ENCODE results near the gene RPS27.
"Not testable (repeated sequence)": the region's sequence is repeated elsewhere in the genome, so short reads cannot be mapped to it uniquely, and the experiment has no call there.

The RPS27 gene

DNA sequence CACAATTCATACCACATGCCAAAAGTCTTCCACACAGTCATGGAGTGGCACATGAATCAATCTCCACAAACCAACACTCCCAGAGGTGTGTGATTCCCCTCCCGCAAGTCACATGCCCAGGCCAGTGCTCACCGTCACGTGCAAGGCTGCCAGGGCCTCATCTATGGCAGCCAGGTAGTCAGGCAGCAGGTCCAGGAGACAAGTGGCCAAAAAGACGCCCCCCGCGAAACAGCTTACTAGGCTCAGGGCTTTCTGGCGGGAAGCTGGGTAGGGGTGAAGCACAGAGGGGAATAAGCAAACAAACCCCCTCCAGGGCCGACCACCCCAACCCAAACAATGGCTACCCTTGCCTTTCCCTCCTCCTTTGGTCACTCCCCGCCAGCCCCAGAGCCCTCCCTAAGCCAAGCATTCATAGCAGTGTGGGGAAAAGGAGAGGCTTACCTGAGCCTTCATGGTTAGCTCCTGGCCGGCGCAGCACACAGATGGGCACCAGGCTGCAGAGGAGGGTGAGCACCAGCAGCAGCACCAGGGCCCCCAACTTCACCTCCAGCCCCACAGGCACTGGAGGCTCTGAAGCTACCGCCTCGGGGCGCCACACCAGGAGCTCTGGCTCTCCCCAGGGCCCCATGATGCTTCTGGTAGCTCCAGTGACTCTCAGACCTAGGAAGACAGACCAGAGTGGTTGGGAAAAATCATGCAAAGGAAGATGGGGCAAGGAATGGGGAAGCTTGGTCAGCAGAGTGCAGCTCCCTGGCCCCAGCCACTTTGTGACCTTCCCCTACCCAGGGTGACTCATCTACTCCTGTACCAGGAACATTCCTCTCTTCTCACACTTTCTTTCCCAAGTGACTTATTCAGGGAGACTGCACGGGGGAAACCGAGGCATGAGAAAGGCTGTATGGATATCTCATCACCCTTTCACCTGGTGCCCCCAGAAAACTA lies 28.2 kb upstream of the RPS27 start:
- no peak for DNase-seq

DNA sequence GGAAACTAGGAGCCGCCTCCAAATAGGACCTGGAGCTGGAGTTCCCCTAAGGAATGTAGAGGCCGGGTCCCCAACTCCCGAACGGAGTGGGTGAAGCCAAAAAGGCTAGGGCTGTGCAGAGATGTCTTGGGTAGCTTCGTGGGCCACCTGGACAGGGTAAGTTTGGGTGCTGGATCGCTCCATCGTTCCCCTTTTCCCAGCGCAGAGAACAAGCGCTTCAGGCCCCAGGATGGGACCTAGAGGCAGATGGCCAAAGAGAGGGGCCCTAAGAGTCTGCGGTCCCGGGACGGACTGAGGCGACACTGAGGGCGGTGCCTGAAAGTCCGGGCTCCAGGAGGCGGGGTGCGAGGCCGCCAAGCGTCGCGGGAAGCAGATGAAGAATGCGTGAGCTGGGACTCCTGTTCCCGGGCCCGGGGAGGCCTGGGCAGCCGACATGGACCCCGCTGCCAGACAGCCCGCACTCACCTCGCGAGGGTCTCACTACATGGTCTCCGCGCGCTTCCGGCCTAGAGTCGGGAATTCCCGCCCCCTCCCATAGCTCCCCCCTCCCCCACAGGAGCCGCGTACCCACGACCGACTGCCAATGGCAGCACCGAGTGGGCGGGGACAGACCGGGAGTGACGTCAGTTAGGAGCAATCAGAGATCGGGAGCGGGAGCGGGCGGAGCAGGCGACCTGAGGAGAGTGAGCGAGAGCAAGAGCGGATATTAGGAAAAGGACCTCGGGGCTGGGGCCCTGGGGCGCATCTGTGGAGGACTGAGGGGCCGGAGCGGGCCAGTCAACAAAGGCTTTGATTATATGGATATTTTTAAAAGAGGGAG lies 27.3 kb upstream of the RPS27 start, which contains the start of gene SLC39A1:
SLC39A1 (minus strand) TSS at position 508 of the 820 bp plus-strand sequence. CDS start 822 bp downstream, outside the sequence.
- DNase-seq, result peak; percentile 89 to 97

DNA sequence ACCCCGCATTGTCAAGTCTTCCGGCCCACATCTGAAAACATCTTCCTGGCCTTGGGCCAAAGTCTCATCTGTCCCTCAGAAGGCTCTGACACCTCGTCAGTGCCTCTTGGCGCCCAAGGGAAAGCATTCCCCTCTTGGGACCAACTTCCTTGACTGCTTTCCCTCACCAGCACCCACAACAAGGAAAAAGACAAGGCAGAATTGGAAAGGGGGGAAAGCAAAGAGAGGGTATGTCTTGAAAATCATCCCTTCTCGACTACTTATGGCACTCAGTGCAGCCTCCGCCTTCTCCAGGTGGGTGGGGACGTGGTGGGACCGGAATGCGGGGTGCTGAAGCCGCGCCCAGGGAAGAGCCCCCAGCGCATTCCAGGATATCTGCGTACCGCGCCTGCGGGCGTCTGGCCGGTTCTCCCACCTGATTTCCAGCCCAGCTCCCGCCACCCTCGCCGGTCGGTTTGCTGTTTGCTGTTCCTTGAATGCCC lies 26.7 kb upstream of the RPS27 start:
- peak; percentile 47 to 50 for DNase-seq

DNA sequence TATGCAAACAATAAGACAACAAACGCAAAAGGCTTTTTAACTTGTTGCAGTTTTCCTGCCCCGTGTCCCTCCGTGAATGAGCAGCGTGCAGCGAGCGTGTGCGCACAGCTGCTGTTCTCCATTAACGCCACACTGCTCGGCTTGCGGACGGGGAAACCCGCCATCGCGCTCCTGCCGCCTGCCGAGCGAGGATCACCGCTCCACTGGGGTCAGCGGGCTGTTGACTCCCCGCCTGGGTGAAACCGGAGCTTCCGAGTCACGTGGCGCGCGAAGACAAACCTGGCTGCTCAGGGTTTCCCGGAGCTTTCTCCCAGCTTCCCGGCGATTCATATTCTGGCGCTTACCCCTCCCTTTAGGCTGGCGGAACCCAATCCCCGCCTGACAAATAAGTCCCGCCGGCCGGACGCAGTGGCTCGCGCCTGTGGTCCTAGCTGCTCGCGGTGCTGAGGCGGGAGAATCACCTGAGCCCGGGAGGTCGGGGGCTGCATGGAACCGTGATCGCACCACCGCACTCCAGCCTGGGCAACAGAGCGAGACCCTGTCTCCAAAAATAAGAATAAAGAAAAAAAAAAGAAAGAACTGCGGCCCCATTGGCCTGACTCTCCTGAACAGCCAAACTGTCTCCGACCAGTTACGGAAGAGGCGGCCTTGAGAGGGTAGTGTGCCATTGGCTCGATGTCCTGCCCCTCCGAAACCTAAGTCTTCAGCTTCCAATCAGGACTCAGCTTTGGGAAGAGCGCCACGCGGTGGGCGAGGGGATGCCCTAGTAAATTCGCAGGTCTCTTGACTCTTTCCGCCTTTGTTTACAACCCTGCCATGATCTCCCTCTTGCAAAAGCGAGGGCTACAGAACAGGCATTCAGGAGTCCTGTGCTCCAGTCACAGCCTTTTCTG lies 23.2 kb upstream of the RPS27 start, which contains the start of gene CREB3L4:
CREB3L4 (plus strand) TSS at position 796 of the 893 bp plus-strand sequence. CDS start 624 bp downstream, outside the sequence.
- peak; percentile 93 to 96 for DNase-seq

DNA sequence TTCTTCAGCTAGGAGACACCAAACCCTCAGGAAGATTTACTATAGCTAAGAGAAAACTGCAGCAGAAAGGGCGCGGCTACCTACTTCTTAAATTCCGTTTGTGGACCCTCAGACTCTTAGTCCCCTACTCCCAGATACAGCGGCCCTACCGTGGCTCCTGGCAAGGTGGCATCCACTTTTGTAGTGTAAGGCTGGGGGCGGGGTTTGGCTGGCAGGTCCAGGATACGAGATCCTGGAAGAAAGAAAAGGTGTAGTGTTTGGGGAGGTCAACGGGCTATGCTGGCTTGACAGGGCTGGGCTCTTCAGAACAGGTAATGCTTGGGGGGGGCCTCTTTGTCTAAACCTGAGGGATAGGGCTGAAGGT lies 22.6 kb upstream of the RPS27 start:
- no peak for DNase-seq

DNA sequence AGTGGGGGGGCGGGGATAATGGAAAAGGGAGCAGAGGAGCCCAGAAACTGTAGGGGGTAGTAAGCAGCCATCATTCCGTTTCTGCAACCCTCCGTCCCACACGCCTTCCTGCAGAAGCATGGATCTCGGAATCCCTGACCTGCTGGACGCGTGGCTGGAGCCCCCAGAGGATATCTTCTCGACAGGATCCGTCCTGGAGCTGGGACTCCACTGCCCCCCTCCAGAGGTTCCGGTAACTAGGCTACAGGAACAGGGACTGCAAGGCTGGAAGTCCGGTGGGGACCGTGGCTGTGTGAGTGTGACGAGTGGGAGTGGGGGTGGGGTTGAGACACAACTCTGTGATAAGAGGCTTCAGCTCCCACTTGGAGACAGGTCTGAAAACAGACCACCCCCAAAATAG lies 22.2 kb upstream of the RPS27 start:
- no peak for DNase-seq

DNA sequence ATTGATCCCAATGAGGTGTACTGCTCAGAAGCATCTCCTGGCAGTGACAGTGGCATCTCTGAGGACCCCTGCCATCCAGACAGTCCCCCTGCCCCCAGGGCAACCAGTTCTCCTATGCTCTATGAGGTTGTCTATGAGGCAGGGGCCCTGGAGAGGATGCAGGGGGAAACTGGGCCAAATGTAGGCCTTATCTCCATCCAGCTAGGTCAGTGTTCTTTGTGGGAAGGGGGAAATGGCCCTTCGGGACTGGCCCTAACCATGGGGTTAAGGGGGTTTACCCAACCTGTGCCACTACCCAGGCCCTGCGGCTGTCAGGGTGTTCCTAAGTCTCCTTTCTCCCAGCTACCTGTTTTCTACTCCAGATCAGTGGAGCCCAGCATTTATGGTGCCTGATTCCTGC lies 21.6 kb upstream of the RPS27 start:
- no peak for DNase-seq

DNA sequence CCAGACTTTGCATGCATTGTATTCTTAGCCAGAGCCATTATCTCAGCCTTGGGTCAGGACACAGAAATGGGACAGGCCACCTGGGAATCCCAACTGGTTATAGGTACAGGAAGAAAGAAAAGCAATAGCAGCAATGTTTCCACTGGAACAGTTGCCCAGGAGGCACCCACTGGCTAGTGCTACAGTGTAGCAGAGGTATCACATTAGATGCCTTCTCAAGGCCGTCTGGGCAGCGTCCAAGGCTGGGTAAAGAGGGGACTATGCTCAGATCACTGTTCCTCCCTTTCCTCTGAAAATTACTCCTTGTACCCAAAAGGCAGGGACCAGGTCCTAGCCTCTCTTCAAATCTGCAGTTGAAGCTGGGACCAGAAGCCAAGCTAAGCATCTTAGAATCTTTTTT lies 20.2 kb upstream of the RPS27 start:
- no peak for DNase-seq

DNA sequence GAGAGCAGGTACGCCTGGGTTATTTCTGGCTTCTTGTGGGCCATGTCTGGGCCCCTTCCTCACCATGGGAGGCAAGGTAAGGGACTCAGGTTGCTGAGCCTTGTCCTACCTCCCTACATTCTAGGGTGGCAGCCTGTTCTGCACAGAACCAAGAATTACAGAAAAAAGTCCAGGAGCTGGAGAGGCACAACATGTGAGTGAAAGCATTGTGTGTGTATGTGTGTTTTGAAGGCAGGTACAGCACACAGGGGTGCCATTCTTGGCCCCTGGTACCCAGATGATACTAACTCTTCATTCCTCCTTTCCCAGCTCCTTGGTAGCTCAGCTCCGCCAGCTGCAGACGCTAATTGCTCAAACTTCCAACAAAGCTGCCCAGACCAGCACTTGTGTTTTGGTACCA lies 17.5 kb upstream of the RPS27 start:
- no peak for DNase-seq

DNA sequence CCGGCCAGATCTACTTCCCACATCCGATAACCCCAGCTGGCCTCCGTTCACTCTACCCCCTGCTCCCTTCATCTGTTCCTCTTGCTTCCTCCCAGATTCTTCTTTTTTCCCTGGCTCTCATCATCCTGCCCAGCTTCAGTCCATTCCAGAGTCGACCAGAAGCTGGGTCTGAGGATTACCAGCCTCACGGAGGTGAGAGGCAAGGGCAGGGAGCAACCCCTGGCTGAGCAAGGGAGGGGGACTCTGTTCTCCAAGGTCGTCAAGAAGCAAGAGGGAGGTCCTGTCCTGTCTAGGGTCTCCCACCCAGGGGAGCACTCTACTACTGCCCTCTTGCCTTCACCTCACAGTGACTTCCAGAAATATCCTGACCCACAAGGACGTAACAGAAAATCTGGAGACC lies 17.0 kb upstream of the RPS27 start:
- DNase-seq, result no peak

DNA sequence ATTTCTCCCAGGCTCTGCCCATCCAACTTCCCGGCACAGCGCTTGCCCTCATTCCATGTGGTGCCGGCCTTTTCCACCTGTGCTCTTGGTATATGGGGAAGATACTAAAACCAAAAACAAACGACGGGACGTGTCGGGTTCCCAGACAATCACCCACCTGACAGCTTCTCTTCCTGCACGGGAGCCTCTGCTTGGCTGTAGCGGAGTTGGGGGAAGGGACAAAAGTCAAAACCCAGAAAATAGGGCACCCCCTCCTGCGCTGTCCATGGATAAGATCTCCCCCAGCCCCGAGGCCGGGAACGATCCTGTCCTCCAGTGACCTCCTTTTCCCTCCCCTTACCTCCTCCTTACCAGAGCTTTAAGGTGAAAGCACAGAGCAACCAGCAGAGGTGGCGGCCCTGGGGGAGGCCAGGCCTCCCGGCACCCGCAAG lies 13.7 kb upstream of the RPS27 start:
- DNase-seq, result no peak

DNA sequence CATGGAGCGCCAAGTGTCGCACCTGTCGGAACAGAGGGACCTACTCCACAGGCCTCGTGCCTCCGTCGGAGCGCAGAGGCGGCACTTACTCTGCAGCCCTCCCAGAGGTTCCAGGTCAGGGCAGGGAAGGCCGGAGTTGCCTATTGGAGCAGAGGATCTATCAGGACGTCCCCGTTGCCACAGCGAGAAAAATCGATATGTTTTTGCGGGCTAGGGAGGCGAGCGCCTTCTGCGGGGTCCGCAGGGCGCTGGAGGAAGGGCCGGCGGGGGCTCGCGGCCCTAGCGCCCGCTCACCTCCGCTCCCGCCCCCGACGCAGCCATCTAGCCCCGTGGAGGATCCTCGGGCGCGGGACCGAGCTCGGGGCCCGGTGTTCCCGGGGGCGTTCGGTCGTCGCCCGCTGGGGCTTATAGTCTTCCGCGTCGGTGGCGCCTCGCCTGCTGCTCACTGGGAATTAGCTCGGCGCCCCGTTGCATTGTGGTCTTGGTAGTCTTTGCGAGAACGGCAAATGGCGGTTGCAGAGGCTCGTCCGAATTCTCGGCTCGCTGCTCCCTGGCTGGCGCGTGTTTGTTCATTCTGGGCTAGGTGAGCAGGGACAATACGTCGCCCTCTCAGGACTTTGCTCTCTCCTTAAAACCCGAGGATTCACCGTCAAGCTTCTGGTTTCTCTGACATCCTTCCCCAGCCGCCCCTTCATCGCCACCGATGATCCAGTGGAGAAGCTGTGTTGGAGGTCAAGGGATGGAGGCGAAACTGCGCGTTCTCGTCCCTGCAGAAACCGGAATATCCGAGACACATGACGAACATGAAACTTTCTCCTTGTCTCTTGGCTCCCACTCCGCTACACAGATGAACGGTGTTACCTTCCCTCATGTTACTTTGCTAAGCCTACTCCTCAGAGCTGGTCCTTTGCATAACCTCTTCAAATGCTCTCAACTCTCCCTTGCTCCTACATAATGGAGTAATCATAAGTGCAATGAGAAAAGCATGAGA lies 13.0 kb upstream of the RPS27 start, which contains the start of gene JTB:
JTB (minus strand) TSS at position 425 of the 991 bp plus-strand sequence; CDS start at position 3, 422 bp downstream.
- peak; percentile 55 to 70 for DNase-seq

DNA sequence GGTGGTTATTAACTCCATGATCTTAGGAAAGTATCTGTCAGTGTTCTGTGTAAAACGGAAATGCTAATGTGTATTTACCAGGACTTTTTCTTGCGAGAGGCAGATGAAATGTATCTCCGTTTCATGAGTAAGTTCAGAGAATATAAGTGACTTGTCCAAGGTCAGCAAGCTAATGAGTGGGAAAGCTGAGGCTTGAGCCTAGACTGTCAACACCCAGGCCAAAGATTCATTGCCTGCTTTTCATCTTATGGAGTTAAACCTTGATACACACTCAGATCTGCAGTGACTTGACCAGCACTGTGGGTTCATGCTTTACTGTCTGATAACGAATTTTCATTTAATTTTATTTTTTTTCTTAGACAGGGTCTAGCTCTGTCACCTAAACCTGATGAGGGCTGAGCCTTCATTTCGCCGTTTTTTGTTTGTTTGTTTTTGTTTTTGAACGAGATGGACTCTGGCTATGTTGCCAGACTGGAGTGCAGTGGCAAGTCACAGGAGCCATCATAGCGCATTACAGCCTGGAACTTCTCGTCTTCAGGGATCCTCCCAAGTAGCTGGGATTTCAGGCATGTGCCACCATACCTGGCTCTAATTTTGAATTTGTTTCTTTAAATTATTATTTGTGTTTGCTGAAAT lies 12.2 kb upstream of the RPS27 start:
- no peak for DNase-seq

DNA sequence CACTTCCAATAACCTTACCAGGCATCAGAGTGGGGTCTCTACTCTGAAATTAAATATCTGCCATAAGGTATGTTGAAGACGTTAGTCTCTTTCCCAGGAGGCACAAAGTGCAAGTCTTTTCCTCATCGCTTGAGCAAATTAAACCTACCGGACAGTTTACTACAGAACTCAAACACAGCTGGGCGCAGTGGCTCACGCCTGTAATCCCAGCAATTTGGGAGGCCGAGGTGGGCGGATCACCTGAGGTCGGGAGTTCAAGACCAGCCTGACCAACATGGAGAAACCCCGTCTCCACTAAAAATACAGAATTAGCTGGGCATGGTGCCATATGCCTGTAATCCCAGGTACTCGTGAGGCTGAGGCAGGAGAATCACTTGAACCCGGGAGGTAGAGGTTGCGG lies 11.5 kb upstream of the RPS27 start:
- not testable (repeated sequence) for DNase-seq

DNA sequence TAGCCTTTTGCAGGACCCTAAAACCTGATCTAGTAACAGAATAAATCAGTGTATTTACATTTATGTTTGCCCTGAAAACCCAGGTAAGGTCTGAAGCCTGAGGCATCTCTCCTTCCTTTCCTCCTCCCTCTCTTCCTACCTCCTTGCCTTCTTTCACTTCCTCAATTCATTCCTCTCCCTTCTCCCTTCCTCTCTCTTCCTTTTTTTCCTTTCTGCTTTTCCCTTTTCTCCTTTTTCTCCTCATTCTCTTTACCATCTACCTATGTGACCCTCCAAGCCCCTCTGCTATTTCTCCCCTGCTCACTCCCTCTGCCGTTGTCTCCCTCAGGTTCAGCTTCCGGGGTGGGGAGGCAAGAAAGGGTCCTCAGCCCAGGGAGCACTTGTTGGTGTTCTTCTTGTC lies 8.8 kb upstream of the RPS27 start:
- not testable (repeated sequence) for DNase-seq

DNA sequence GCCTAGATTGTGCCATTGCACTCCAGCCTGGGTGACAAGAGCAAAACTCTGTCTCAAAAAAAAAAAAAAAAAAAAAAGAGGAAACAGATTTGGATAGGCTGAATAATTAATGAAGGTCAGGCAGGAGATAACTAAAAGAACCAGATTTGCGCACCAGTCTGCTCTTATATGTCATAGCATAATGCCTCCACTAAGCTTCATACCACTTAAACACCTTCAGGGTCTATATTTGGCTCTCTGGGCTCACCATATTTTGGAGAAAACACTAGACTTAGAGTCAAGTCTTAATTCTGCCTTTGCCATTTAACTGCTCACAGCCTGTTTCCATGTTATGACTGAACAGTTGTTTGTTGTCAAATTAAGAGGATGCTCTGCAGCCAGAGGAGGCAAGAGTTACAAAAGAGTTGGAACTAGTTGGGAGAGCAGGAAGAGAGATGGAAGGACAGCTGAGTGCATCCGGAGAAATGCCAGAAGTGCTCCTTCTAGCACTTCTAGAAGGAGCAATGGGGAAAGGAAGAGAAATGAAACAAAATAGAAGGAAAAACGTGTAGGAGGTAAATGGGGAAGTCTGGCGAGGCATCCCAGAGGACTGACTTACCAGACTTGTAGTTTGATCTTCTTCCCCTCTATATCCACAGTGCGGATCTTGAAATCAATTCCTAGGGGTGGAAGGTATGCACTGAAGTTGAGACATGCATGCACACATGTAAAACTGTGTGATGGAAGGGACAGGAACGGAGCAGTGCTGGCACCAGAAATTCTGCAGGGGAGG lies 6.3 kb upstream of the RPS27 start:
- no peak for DNase-seq

DNA sequence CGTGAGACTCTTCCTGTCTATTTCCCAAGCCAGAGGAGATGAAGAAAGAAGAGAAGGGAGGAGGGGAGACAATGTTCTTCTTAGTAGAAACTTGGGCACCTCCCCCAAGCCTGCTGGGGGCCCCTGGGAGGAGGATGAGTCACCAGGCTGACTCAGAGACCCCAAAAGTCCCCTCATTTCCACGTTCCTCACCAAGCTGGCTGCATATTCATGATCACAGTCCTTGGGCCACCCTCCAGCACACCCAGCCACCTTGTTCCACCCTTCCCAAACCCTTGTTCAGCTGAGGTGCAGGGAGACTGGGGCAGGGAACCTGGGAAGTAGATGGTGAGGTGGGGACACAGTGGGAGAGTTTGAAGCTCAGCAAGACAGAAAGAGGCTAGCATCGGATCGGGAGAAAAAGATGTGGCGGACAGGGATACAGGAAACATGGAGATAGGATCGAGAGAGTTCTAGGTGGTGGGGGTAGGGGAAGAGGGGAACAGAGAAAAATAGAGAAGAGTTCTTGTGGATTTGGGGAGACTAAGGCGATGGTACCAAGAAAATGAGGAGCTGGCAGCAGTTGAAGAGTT lies 5.1 kb upstream of the RPS27 start:
- DNase-seq, result no peak

DNA sequence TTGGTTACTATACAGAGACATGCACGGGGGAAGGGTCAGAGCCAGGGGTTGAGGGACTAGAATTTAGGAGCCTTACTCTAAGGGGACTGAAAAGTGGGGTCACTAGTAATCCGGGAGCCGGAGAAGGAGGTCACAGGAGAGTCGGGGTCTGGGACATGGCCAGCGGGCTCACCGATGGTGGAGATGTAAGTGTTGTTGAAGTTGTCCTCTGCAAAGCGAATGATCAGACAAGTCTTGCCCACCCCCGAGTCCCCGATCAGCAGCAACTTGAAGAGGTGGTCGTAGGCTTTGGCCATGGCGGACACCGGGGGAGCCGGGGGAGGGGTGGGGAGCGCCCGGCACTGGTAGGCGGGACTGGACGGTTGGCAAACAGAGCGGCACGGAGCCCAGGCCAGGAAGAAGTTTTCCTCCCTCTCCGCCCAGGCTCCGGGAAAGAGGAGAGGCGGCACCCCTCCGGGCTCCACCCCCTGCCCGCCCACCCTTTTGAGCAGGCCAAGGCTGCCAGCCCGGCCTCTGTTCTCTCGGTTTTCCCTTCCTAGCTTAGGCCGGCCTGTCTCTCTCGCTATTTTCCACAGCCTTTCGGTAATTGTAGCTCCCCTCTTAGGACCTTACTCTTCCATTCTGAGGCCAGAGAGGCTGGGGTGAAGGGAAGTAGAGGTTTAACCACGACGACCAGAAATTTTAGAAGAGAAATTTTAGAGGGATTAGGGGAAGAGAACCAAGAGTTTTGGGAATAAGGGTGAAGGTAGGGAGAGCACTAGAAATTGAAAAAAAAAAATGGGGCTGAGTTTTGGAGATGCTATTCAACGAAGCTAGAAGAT lies 4.4 kb upstream of the RPS27 start, which contains the start of gene RAB13:
RAB13 (minus strand) TSS at position 399 of the 821 bp plus-strand sequence; CDS start at position 296, 103 bp downstream.
- peak; percentile 42 to 66 for DNase-seq

Data from NCI-H524 (cell line).